Measurements from ENCODE around the gene AQP2.
A peak's percentile ranks its signal among the peaks of the same experiment; 100 is the strongest.

The AQP2 gene

GRCh38 chr12:49950273-49951251, at the start of gene AQP2:
Gene AQP2, plus strand, starts transcription at chr12:49950737. Its CDS starts 94 bp downstream, at chr12:49950831.
- no peak for DNase-seq

GRCh38 chr12:49901026-49901425, 49.5 kb upstream of the AQP2 start:
- DNase-seq = no peak

- no peak for DNase-seq
These were observed 48.6 kb upstream of the AQP2 start for GRCh38 chr12:49901986-49902385.

- peak in 10 of 14 donors; percentile 50 to 89 (median 68) for DNase-seq
These were observed 47.9 kb upstream of the AQP2 start for GRCh38 chr12:49902399-49903350.

GRCh38 chr12:49903351-49903699, 47.2 kb upstream of the AQP2 start:
- DNase-seq = peak in 3 of 14 donors; percentile 52 to 66 (median 52)

- peak; percentile 42 to 97 (median 88) for DNase-seq
These were observed 46.7 kb upstream of the AQP2 start, which contains the start of gene FAIM2 for GRCh38 chr12:49903700-49904423. Gene FAIM2, minus strand, starts transcription at chr12:49903900. Its CDS starts 108 bp downstream, at chr12:49903792.

- DNase-seq = peak in 2 of 14 donors; percentile 21 to 50
These were observed 45.9 kb upstream of the AQP2 start for GRCh38 chr12:49904601-49905000.

- no peak for DNase-seq
These were observed 44.7 kb upstream of the AQP2 start for GRCh38 chr12:49905718-49906314.

GRCh38 chr12:49907352-49907751, 43.2 kb upstream of the AQP2 start:
- peak in 1 of 14 donors; percentile 9 for DNase-seq

GRCh38 chr12:49909356-49909755, 41.2 kb upstream of the AQP2 start:
- DNase-seq = no peak

- no peak for DNase-seq
These were observed 40.7 kb upstream of the AQP2 start for GRCh38 chr12:49909826-49910225.

GRCh38 chr12:49910331-49911212, 40.0 kb upstream of the AQP2 start:
- no peak for DNase-seq

GRCh38 chr12:49911213-49911605, 39.3 kb upstream of the AQP2 start:
- no peak for DNase-seq

GRCh38 chr12:49912345-49913255, 37.9 kb upstream of the AQP2 start:
- no peak for DNase-seq

GRCh38 chr12:49916129-49916919, 34.2 kb upstream of the AQP2 start:
- DNase-seq = no peak

- no peak for DNase-seq
These were observed 33.3 kb upstream of the AQP2 start for GRCh38 chr12:49917166-49917787.

- DNase-seq = no peak
These were observed 32.8 kb upstream of the AQP2 start for GRCh38 chr12:49917788-49918173.

GRCh38 chr12:49920241-49920914, 30.2 kb upstream of the AQP2 start:
- no peak for DNase-seq

Data from C1 segment of cervical spinal cord (tissue), 14 donors.